Retinal pigment epithelial cell (primary cell): ENCODE results near the gene LCE6A.
A peak's percentile ranks its signal among the peaks of the same experiment; 100 is the strongest.

Experiments
- DNase-seq: peaks from one replicate; pipeline ENCODE4 v3.0.0-alpha.2; 2010; ENCODE audit warnings: low read depth
- H3K4me3 ChIP-seq: 2 replicates; pipeline ENCODE4 v1.5.1; 2011; ENCODE audit warnings: mild to moderate bottlenecking, low read length, control low read depth, moderate library complexity
- TF ChIP-seq, protein P1 (sequence below): conservative IDR thresholded peaks from 2 replicates; pipeline ENCODE4 v1.5.1; 2011; ENCODE audit warnings: low read depth, low read length, control low read depth, inconsistent platforms

LCE6A gene

GRCh38 chr1:152871731-152872126 is 29.1 kb downstream of the LCE6A start:
- no peak overlapping the region for H3K4me3 ChIP-seq
- TF ChIP-seq, protein P1, sequence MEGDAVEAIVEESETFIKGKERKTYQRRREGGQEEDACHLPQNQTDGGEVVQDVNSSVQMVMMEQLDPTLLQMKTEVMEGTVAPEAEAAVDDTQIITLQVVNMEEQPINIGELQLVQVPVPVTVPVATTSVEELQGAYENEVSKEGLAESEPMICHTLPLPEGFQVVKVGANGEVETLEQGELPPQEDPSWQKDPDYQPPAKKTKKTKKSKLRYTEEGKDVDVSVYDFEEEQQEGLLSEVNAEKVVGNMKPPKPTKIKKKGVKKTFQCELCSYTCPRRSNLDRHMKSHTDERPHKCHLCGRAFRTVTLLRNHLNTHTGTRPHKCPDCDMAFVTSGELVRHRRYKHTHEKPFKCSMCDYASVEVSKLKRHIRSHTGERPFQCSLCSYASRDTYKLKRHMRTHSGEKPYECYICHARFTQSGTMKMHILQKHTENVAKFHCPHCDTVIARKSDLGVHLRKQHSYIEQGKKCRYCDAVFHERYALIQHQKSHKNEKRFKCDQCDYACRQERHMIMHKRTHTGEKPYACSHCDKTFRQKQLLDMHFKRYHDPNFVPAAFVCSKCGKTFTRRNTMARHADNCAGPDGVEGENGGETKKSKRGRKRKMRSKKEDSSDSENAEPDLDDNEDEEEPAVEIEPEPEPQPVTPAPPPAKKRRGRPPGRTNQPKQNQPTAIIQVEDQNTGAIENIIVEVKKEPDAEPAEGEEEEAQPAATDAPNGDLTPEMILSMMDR, result no peak
- no peak for DNase-seq

DNA sequence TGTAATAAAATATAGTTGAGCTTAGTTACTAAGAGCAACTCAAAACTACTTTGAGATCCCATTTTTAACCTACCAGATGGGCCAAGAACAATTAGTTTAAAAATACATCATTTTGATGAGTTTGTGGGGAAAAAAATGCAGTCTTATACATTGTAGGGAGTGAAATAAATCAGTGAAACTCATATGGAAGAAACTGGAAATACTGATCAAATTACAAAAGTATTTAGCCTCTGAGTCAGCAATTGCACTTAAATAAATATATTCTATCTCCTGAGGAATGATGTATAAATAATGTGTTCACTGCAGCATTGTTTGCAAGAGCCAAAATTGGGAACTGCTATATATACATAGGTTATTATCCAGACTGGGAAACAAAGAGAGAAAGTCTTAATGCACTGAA is 30.8 kb downstream of the LCE6A start:
- TF ChIP-seq, protein P1, result no peak
- no peak for DNase-seq
- no peak overlapping the region for H3K4me3 ChIP-seq

GRCh38 chr1:152876827-152877226 is 34.2 kb downstream of the LCE6A start:
- DNase-seq, result no peak
- TF ChIP-seq, protein P1, result no peak
- H3K4me3 ChIP-seq, result no peak overlapping the region

DNA sequence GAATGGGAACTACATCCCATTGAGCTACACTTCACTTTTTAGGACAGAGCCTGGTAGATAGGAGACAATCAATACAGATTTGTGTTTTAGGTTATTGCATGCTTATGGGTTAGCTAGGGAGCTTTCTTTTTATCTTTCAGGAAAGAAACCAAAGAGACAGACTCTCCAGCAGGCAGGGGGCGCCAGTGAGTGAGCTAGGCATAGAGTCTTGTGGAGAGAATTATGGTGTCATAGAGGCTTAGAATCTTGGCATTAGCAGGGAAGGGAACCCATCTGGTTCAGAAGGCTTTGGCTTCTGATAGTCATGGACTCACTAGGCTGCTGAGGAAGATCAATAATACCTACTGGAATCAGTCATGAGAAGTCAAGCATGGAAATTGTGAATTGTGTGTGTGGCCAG is 35.4 kb downstream of the LCE6A start, which contains the start of gene SMCP:
TSS of gene SMCP (plus strand) at position 281 of the 400 bp plus-strand sequence. CDS start 6,101 bp downstream, outside the sequence.
- TF ChIP-seq, protein P1, result peak; percentile 45
- no peak within 1 kb of the TSS for H3K4me3 ChIP-seq
- DNase-seq, result no peak

DNA sequence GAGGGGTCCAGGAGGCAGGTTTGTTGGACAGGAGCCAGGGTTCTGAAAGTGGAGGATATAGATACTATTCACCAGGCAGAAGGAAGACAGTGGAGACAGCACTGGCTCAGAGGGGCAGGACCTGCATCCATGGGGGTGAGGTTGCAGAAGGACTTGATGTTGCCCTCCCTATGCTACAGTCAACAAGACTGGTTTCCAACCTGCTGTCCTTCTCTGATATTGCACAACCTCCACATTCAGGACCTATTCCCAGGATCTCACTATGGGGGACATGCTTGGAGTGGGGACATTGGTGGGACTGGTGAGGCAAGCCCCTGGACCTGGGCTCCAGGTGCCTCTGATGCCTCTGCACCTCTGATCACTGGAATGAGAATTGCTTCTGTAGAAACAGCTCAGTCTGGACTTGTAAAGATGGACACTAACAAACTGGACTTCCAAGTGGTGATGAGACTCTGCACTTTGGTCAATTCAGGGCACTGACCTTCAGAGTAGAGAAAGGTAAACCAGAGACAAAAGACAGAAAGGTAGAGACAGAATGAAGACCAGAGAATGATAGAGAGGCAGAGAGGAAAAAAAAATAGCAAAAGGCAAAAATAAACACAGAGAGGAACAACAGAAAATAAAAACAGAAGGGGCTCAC is 37.0 kb downstream of the LCE6A start:
- H3K4me3 ChIP-seq, result no peak overlapping the region
- TF ChIP-seq, protein P1, result no peak
- no peak for DNase-seq

- no peak for DNase-seq
- TF ChIP-seq, protein P1, result no peak
- H3K4me3 ChIP-seq, result no peak overlapping the region
Observed at GRCh38 chr1:152880316-152880715, 37.7 kb downstream of the LCE6A start.

DNA sequence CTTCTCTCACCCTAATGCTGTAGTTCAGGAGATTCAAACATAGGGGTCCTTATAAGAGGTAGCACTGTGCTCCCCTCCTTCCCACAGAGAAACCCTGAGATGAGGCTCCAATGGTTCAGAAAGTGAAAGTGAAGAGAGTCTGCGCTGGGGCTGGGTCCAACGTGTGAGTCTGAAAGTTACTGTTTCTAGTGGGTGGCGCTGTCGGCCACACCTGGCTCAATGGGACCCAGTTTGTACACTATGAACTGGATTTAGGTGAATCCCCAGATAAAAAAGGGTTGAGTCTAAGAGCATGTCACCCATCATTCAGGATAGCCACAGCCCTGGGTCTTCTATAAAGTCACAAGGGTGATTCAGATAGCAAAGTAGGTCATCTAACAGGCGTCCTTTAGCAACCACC is 38.3 kb downstream of the LCE6A start:
- no peak for DNase-seq
- no peak overlapping the region for H3K4me3 ChIP-seq
- TF ChIP-seq, protein P1, result no peak
